GM18508 (cell line): Measurements from ENCODE around the gene NADSYN1.

Experiments
- ATAC-seq: cut with Tn5 transposase; IDR thresholded peaks from one replicate; pipeline ENCODE4 v1.9.1; 2021; ENCODE audit warnings: moderate number of reproducible peaks; ENCODE audit not compliant: insufficient read depth, unreplicated experiment

The NADSYN1 gene

DNA sequence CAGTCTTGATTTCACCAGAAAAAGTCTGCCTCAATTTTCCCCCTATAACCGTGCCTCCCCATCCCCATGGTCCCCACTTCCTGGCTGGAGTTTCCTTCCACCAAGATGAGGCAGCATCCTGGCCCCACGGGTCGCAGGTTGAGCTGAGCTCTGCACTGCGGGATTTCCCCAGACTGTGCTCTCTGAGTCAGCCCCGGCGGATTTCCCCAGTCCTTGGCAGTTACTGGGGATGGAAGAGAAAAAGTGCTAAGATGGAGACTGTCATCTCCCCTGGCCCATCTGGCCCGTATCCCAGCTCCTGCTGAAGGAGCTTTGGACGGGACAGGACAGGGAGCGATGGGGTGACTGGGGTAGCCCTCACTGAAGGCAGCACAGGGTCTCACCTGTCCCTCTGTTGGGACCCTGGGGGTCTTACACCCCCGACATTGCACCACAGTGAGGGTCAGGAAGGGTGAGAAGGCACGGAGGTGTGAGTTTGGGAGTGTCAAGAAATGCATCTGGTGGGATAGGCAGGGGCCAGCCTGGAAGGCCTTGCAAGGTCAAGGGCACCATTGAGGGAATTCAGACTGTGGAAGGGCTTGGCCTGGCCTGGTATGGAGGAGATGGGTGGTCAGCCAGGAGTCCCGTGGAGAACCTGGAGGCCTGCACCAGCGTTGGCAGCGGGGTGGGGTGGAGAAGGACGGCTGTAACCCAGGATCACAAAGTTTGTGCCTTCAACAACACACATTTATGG, 36.5 kb downstream of the NADSYN1 start:
- no peak for ATAC-seq

DNA sequence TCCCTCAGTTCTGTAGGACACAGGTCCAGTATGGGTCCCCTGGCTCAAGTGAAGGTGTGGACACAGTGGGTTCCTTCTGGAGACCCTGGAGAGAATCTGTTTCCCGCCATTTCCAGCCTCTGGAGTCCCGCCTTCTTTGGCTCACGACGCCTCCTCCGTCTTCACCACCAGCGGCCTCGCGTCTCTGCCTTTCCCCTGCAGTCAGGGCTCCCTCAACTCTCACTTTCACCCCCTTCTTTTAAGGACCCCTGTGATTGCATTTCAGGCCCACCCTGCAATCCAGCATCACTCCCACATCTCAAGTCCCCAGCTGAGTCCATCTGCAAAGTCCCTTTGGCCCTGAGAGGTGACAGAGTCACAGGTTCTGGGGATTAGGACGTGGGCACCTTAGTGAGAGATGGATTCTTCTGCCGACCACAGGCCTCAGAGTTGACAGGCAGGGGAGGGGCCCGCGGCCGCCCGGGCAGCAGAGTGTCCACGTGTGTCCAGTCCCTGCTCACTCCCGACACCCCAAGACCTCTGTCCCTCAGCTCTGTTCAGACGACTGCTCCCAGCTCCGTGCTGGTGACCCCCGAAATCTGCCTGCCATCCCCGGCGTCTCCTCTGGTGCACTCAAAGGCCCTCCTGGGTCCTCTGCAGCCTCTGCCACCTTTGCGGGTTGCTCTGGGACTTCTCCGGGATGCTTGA, 37.2 kb downstream of the NADSYN1 start:
- ATAC-seq: no peak

DNA sequence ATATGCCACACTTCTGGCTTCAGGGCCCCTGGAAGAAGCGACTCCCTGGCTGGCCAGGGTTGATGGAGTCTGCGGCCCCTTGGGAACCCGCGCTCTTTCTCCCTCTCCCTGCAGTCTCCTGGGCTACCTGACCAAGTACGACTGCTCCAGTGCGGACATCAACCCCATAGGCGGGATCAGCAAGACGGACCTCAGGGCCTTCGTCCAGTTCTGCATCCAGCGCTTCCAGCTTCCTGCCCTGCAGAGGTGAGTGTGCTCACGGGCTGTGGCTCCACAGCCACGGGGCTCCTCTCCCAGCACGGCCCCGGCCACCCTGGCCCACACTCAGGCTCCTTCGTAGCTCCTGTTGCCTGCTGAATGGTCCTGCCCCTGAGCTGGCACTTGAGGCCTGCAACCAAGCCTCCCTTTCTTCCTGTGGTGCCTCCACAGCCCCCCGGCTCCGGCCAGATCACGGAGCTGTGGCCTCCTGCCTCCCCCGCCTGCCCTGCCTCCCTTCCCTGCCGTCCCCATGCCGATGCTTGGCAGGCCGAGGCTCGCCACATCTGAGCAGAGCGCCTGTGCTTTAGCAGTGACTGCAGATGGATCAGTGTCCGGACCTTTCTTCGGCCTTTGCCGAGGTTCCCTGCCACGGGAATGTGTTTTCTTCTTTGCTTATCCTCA, 37.9 kb downstream of the NADSYN1 start:
- no peak for ATAC-seq

GRCh38 chr11:71491531-71491930, 38.5 kb downstream of the NADSYN1 start:
- no peak for ATAC-seq

GRCh38 chr11:71491940-71492339, 38.9 kb downstream of the NADSYN1 start:
- ATAC-seq: no peak

DNA sequence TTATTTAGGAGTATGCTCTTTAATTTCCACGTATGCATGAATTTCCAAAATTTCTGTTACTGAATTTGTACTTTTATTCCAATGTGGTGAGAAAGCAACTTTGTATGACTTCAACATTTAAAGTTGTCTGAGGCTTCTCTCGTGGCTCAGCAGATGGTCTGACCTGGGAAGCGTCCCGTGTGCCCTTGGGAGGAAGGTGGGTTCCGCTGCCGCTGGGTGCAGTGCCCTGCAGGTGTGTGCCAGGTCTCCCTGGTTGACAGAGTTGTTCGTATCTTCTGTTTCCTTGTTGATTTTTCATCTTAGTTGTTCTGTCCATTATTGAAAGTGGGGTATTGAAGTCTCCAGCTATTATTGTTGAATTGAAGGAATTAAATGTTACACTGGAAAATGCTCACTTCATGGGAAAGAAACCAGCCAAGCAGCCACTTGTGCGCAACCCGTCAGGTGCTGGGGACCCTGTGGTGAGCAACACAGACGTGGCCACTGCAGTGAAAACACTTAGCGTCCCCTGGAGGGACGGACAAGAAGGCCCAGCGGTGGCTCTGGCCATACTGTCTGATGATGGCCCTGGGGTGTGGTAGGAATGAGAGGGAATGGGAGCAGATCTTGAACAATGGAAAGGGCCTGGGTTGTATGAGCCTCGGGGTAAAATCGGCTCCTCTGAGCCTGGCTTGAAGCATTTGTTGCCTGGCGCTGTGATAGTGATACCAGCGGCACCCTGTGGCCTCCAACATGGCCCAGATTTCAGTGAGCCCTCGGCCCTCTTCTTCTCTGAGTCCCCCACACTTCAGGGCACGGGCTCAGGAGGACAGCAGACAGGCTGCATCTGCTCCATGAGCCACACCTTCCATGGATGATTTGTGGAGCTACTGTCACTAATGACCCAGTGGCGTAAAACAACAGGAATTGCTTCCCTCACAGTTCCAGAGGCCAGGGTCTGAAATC, 42.6 kb downstream of the NADSYN1 start:
- no peak for ATAC-seq

DNA sequence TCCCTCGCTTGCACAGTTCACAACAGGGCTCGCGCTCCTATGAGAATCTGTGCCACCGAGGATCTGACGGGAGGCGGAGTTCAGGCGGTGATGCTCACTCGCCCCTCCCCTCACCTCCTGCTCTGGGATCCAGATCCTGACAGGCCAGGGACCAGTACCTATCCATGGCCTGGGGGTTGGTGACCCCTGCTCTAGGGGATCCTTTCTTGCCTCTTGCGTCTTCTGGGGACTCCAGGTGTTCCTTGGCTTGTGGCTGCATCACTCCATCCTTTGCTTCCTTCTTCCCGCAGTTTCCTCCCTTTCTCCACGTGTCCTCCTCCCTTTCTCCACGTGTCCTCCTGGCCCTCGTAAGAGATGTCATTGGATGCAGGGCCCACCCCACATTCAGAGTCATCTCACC, 43.4 kb downstream of the NADSYN1 start:
- no peak for ATAC-seq

DNA sequence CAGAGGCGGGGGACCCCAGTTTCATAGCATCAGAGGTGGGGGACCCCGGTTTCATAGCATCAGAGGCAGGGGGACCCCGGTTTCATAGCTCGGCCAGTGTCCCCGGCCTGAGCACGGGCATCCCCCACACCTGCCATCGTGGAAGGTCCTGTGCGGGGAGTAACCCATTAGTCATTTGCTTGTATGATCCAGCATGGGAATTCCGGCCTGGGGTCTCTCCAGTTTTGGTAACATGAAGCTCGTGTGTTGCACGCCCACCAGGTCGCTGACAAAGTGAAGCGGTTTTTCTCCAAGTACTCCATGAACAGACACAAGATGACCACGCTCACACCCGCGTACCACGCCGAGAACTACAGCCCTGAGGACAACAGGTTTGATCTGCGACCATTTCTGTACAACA, 45.1 kb downstream of the NADSYN1 start:
- no peak for ATAC-seq

GRCh38 chr11:71499125-71499524, 46.1 kb downstream of the NADSYN1 start:
- ATAC-seq: no peak

DNA sequence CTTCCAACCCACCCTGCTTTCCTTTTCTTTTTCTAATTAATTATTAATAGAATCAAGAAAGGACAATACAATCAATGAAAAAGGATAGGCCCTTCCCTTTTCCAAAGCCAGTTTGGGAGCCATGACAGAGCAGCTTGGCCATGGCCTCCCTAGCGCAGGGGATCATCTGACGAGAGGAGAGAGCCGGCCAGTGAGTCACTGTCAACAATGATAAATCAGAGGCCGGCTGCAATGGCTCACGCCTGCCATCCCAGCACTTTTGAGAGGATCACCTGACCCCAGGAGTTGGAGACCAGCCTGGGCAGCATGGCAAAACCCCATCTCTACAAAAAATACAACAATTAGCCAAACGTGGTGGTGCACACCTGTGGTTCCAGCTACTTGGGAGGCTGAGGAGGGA, 46.5 kb downstream of the NADSYN1 start:
- ATAC-seq: no peak

GRCh38 chr11:71500601-71501021, 47.6 kb downstream of the NADSYN1 start:
- ATAC-seq: no peak

GRCh38 chr11:71501071-71501985, 48.3 kb downstream of the NADSYN1 start:
- no peak for ATAC-seq

- no peak for ATAC-seq
Measured at GRCh38 chr11:71502026-71502425, 49.0 kb downstream of the NADSYN1 start.

- ATAC-seq: no peak
Measured at GRCh38 chr11:71502871-71503435, 50.0 kb downstream of the NADSYN1 start.

DNA sequence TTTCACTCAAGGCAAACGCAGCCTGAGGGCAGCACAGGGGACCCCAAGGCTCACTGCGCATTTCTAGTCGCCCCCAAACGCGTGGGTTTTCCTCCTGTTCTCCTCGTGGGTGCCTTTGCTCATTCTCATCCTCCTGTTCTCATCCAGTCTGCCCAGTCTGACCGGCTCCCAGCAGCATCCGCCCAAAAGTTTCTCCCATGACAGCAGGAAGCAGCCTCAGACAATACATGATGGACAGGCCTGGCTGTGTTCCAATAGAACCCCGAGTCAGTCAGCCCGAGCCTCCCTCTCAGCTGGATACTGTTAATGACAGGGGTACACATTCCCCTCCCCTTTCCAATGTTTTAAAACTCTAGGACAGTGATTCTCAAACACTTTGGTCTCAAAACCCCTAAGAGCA, 51.5 kb downstream of the NADSYN1 start:
- ATAC-seq: no peak

DNA sequence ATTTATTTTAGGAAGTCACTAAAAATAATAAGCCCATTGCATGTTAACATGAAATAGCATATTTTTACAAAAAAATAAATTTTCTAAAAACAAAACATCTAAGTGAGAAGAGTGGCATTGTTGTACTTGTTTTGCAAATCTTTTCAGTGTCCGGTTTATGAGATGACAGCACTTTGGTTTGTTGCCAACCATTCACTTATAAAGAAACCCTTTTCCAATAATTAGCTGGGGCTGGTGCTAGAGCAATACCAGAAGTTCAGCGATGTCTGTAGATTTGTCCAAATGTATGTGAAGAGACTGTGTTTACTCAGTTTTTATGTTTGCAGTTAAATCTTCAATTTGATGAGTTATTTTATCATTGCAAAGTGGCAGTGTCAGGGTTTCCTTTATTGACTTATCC, 52.0 kb downstream of the NADSYN1 start:
- ATAC-seq: no peak

DNA sequence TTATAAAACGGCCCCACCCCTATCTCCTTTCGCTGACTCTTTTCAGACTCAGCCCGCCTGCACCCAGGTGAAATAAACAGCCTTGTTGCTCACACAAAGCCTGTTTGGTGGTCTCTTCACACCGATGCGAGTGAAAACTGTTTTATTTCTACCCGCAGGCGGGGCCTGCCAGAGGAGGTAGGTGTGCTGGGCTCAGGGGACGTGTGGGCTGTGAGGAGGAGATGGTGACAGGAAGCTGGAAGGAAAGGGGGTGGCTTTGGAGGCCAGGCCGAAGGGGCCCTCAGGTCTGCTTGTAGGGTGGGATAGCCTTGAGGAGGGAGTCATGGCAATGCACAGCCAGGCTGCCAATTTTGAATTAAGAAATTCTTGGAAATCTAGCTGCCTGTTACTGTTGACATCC, 52.8 kb downstream of the NADSYN1 start:
- no peak for ATAC-seq

DNA sequence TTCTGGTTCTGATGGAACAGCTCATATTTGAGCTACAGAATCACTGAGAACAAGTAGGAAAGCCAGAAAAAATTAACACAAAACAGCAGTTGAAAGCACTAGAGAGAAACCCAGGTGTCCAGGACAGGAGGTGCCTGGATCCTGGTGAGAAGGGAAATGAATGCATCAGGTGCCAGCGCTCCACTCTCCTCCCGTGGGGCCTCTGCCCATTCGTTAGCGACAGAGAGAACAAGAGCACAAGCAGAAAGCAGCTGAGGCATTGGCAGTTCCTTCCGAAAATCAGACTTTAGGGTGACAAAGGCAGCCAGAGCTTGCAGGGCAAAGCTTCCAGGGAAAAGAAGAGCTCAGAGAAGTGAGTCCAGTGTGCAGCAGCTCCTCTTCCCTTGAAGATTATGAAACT, 54.1 kb downstream of the NADSYN1 start:
- no peak for ATAC-seq
